GM12878 (cell line): ENCODE measurements around the gene GLB1L. TPM values are rescaled to one million over a fixed set of nuclear protein-coding genes. Genes with fewer than 3 reads are reported as not detected.

Source experiments
- ATAC-seq: fragments of 200-7000 bp; cut with Tn5 transposase; 3 replicates; pipeline ENCODE4 v1.9.1; 2020; ENCODE audit warnings: mild to moderate bottlenecking, moderate library complexity
- BruUV-seq: library from RNA; stranded (reverse); fragments of 400-500 nt; replicated peaks from 2 replicates; lab custom pipeline; 2021; lab: Mats Ljungman, UMichigan
- CTCF ChIA-PET: fragments of 300-600 bp; sonication (Branson Sonifier 250); formaldehyde crosslinking; extraction: SDS; loops from one replicate; lab custom pipeline; 2021; ENCODE audit warnings: inconsistent platforms; lab: Yijun Ruan, JAX
- POLR2A ChIA-PET: fragments of 350-600 bp; formaldehyde crosslinking; extraction: SDS; loops from one replicate; lab custom pipeline; 2021; ENCODE audit warnings: inconsistent platforms; lab: Charles Lee
- RAD21 ChIA-PET: fragments of 300-600 bp; sonication (Branson Sonifier 250); formaldehyde crosslinking; loops from one replicate; lab custom pipeline; 2023; ENCODE audit warnings: antibody characterized with exemption; ENCODE audit not compliant: unreplicated experiment; lab: Charles Lee
- SMC1A ChIA-PET: fragments of 300-600 bp; sonication (Branson Sonifier 250); formaldehyde crosslinking; loops from one replicate; lab custom pipeline; 2023; ENCODE audit not compliant: unreplicated experiment, uncharacterized antibody; lab: Charles Lee
- DNase-seq: peaks from one replicate; pipeline ENCODE4 v3.0.0-alpha.2; 2011; ENCODE audit warnings: low read depth, low spot score
- FAIRE-seq: peaks from 3 replicates; lab custom pipeline; 2011; peaks lifted over from hg19 to GRCh38; lab: Jason Lieb, UNC
- H2AFZ ChIP-seq: 2 replicates; pipeline ENCODE4 v1.6.0; 2011; ENCODE audit warnings: low read depth, low read length, control low read depth; ENCODE audit not compliant: control insufficient read depth
- H3K27ac ChIP-seq: 2 replicates; pipeline ENCODE4 v1.5.1; 2011; ENCODE audit warnings: control low read depth; ENCODE audit not compliant: control insufficient read depth, insufficient read depth
- H3K27me3 ChIP-seq, 2 experiments: replicated peaks in 1 of 2; 2 replicates each; pipeline versions ENCODE4 v1.6.0 to v1.6.1; 2011; ENCODE audit warnings: low read length in 1 of 2; ENCODE audit not compliant: control insufficient read depth in 2 of 2, insufficient read depth in 2 of 2
- H3K36me3 ChIP-seq, 2 experiments: 2 replicates each; pipeline ENCODE4 v1.5.1; 2011; ENCODE audit warnings: low read length in 1 of 2; ENCODE audit not compliant: control insufficient read depth in 2 of 2, insufficient read depth in 2 of 2
- H3K4me1 ChIP-seq: 2 replicates; pipeline ENCODE4 v1.6.1; 2011; ENCODE audit warnings: mild to moderate bottlenecking, low read length, moderate library complexity, mixed read lengths; ENCODE audit not compliant: control insufficient read depth, insufficient read depth
- H3K4me2 ChIP-seq: 2 replicates; pipeline ENCODE4 v1.6.0; 2011; ENCODE audit warnings: control low read depth; ENCODE audit not compliant: control insufficient read depth, insufficient read depth
- H3K4me3 ChIP-seq: fragments of 200-600 bp; sonication (generic); 2 replicates; pipeline ENCODE4 v1.5.1; 2016
- H3K79me2 ChIP-seq: 2 replicates; pipeline ENCODE4 v1.6.0; 2011; ENCODE audit warnings: low read length; ENCODE audit not compliant: control insufficient read depth, insufficient read depth
- H3K9ac ChIP-seq: 2 replicates; pipeline ENCODE4 v1.8.0; 2011; ENCODE audit warnings: low read length, control low read depth, mixed read lengths; ENCODE audit not compliant: control insufficient read depth, insufficient read depth
- H3K9me3 ChIP-seq: replicated peaks from 3 replicates; pipeline ENCODE4 v1.5.1; 2011; ENCODE audit warnings: mild to moderate bottlenecking, low read length; ENCODE audit not compliant: control insufficient read depth, insufficient read depth
- H4K20me1 ChIP-seq: 2 replicates; pipeline ENCODE4 v1.6.0; 2011; ENCODE audit not compliant: control insufficient read depth, insufficient read depth
- IRF4 ChIP-seq: IDR thresholded peaks from 2 replicates; pipeline ENCODE4 v1.6.1; 2011; ENCODE audit warnings: low read depth, low read length
- KAT2A ChIP-seq: conservative IDR thresholded peaks from 2 replicates; pipeline ENCODE4 v1.6.1; 2011; ENCODE audit warnings: low read depth, low read length; ENCODE audit not compliant: control insufficient read depth
- KDM1A ChIP-seq: fragments of 200-600 bp; sonication (generic); IDR thresholded peaks from 2 replicates; pipeline ENCODE4 v1.6.1; 2016; ENCODE audit warnings: borderline replicate concordance
- MYB ChIP-seq: fragments of 150-350 bp; IDR thresholded peaks from 2 replicates; pipeline ENCODE4 v1.6.1; 2014; ENCODE audit warnings: mild to moderate bottlenecking, low read depth, low read length, borderline replicate concordance
- NFIC ChIP-seq: IDR thresholded peaks from 2 replicates; pipeline ENCODE4 v1.6.1; 2012; ENCODE audit warnings: low read depth, mild to moderate bottlenecking, inconsistent platforms, low read length, moderate library complexity
- NR2F1 ChIP-seq: fragments of 450-650 bp; conservative IDR thresholded peaks from 2 replicates; pipeline ENCODE4 v1.6.1; 2017; ENCODE audit warnings: mild to moderate bottlenecking
- POLR2AphosphoS2 ChIP-seq: IDR thresholded peaks from 2 replicates; pipeline ENCODE4 v1.6.1; 2011; ENCODE audit warnings: low read depth, mild to moderate bottlenecking, low read length, improper control_type of control experiment, moderate library complexity
- RFX5 ChIP-seq: IDR thresholded peaks from 2 replicates; pipeline ENCODE4 v1.6.1; 2011; ENCODE audit warnings: low read depth, low read length, improper control_type of control experiment
- SMAD1 ChIP-seq: fragments of 450-650 bp; IDR thresholded peaks from 2 replicates; pipeline ENCODE4 v1.6.1; 2018; ENCODE audit warnings: mild to moderate bottlenecking, low read depth; ENCODE audit not compliant: partially characterized antibody
- SP1 ChIP-seq: IDR thresholded peaks from one replicate; pipeline ENCODE4 v1.6.1; 2011; ENCODE audit warnings: low read depth, low read length
- STAT3 ChIP-seq: IDR thresholded peaks from 2 replicates; pipeline ENCODE4 v1.6.1; 2011; ENCODE audit warnings: low read depth, low read length, improper control_type of control experiment
- ZNF622 ChIP-seq: fragments of 450-650 bp; IDR thresholded peaks from 2 replicates; pipeline ENCODE4 v1.6.1; 2017; ENCODE audit warnings: mild to moderate bottlenecking, inconsistent platforms
- WGBS: methylation state at CpG from one replicate; pipeline ENCODE4 v1.1.6; 2016; ENCODE audit warnings: low lambda C conversion rate; ENCODE audit not compliant: insufficient replicate concordance, insufficient coverage; ENCODE audit errors: missing lambda C conversion rate; 5-methylcytosine and 5-hydroxymethylcytosine counted together
- in situ Hi-C: fragments of 300-500 bp; cut with MboI; formaldehyde crosslinking; loops from 9 replicates; pipeline ENCODE4 v1.14.3; 2018; ENCODE audit warnings: mixed read lengths
- intact Hi-C: fragments of 100-400 bp; cut with micrococcal nuclease; formaldehyde crosslinking; loops from one replicate; pipeline ENCODE4 v1.14.2; 2022; ENCODE audit not compliant: unreplicated experiment
- polyA plus RNA-seq, 11 experiments: library from polyadenylated mRNA; depleted of rRNA in 4 of 11; unstranded in 6 of 11; stranded (reverse) in 5 of 11; fragments of >200 nt; fragmentation: Nextera tagmentation in 4 of 11; fragmentation: Illumina TruSeq in 1 of 11; extraction: Ambion mirVana in 4 of 11; extraction: Trizol in 1 of 11; gene quantifications; 1 replicate in 1 of 11; 2 replicates in 10 of 11; pipeline versions ENCODE4 v1.2.1 to v1.2.3, GENCODE V29; 2011 to 2016; ENCODE audit warnings: inconsistent platforms in 2 of 11, missing spikeins in 2 of 11, low read depth in 1 of 11
- total RNA-seq, 4 experiments: library from RNA; depleted of rRNA in 3 of 4; stranded (reverse); fragments of >200 nt in 3 of 4; fragmentation: Illumina TruSeq in 1 of 4; extraction: Trizol in 1 of 4; gene quantifications; 2 replicates each; pipeline versions ENCODE4 v1.2.1 to v1.2.3, GENCODE V29; 2013 to 2021
- TF ChIP-seq, protein P1 (sequence below): fragments of 450-650 bp; IDR thresholded peaks from 2 replicates; pipeline ENCODE4 v1.6.1; 2016; ENCODE audit warnings: mild to moderate bottlenecking, moderate library complexity, borderline replicate concordance

The GLB1L gene
- total and polyA plus RNA-seq, 10 of the 15 experiments (the other 5 are each of a cell fraction or from before 2014, with no cell fraction given), result 0.29 to 4.6 (median 2.7) TPM

- no peak for DNase-seq
- Histone ChIP-seq H3K4me1 (peaks cover 47% of the 10 kb centered on the region), H3K4me3 (peak overlapping the region; percentile 90; the same call in 1 of the 2 replicates), H3K9ac (no peak overlapping the region), H3K27ac (no peak overlapping the region), H2AFZ (no peak overlapping the region), H3K27me3 (no peaks in the 10 kb centered on the region), H3K9me3 (no peaks in the 10 kb centered on the region), H4K20me1 (0 out of 2 replicates have a peak, but pooled peaks cover 4% of the 10 kb centered on the region), H3K4me2 (peak overlapping the region; percentile 88), H3K79me2 (peaks cover 38% of the 10 kb centered on the region), H3K36me3 (peaks cover 12 to 19% of the 10 kb centered on the region in 2 experiments)
- in situ Hi-C loops, result no loop called here
- CTCF ChIA-PET, result interaction anchor here (0.7 to 3.4 kb wide), 4 partner anchors 7 to 48 kb away, joined by 3 to 40 read pairs (median 16); partner anchors contain the start of genes DNAJB2 and TUBA4A
- 89% methylated on average over 10 of the region's 10 CpGs for WGBS
- SMC1A ChIA-PET, result interaction anchor here (2.2 to 2.5 kb wide), 2 partner anchors 8 to 32 kb away, joined by 10 to 16 read pairs; partner anchors contain the start of gene DNAJB2
- ATAC-seq, result no peak
- intact Hi-C loops, result no loop called here
- RAD21 ChIA-PET, result interaction anchor here (1.8 to 2.3 kb wide), 3 partner anchors 8 to 48 kb away, joined by 5 to 20 read pairs (median 12); partner anchors contain the start of gene DNAJB2
- no peak for FAIRE-seq
- POLR2A ChIA-PET, result interaction anchor here (1.3 to 3.0 kb wide), 6 partner anchors 8 to 70 kb away, joined by 4 to 31 read pairs (median 18); partner anchors contain the start of genes ANKZF1, ATG9A, CNPPD1 and DNAJB2
- TF ChIP-seq STAT3, result no peak
- no peak for TF ChIP-seq MYB
- no peak for TF ChIP-seq KDM1A
- TF ChIP-seq, all 136 proteins: peak for 0
- BruUV-seq, result no TSS peak
Measured at GRCh38 chr2:219246559-219246958, 1.3 kb upstream of the GLB1L start.

DNA sequence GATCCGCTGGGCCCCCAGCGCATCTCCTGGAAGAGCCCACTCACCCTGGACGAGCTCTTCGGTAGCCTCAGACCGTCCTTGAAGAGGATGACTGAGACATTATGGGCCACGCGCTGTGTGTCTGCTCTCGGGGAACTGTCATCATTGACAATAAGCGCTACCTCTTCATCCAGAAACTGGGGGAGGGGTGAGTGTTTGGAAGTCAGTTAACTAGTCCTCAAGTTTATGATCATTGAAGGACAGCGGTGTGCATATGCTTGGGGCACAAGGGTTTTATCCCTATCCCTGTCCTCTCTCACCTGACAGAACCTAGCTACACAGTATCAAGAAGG is 621 bp upstream of the GLB1L start:
- H3K27me3 ChIP-seq, result no peaks in the 10 kb centered on the region
- peak overlapping the region; percentile 77 for H3K9ac ChIP-seq
- ChIA-PET POLR2A (interaction anchor here (0.9 to 3.0 kb wide), 11 partner anchors 9 to 69 kb away, joined by 3 to 31 read pairs (median 10); partner anchors contain the start of genes ABCB6, ANKZF1, ATG9A and CNPPD1), CTCF (interaction anchor here (0.7 to 3.4 kb wide), 6 partner anchors 8 to 49 kb away, joined by 3 to 40 read pairs (median 4); partner anchors contain the start of genes DNAJB2 and TUBA4A), SMC1A (interaction anchor here (1.4 to 2.5 kb wide), 6 partner anchors 9 to 72 kb away, joined by 5 to 16 read pairs (median 8); partner anchors contain the start of gene DNAJB2), RAD21 (interaction anchor here (1.8 to 2.3 kb wide), 4 partner anchors 9 to 49 kb away, joined by 5 to 20 read pairs (median 13); partner anchors contain the start of genes ANKZF1, ATG9A and DNAJB2)
- intact Hi-C loops (no loop called here), in situ Hi-C loops (no loop called here)
- no TSS peak for BruUV-seq
- H3K36me3 ChIP-seq, result peaks cover 10 to 15% of the 10 kb centered on the region in 2 experiments
- H3K79me2 ChIP-seq, result peaks cover 31% of the 10 kb centered on the region
- TF ChIP-seq NR2F1 (no peak), ZNF622 (no peak), IRF4 (no peak), KAT2A (no peak), NFIC (no peak), SP1 (no peak), POLR2AphosphoS2 (no peak), MYB (no peak), SMAD1 (no peak), RFX5 (no peak)
- TF ChIP-seq, protein P1, sequence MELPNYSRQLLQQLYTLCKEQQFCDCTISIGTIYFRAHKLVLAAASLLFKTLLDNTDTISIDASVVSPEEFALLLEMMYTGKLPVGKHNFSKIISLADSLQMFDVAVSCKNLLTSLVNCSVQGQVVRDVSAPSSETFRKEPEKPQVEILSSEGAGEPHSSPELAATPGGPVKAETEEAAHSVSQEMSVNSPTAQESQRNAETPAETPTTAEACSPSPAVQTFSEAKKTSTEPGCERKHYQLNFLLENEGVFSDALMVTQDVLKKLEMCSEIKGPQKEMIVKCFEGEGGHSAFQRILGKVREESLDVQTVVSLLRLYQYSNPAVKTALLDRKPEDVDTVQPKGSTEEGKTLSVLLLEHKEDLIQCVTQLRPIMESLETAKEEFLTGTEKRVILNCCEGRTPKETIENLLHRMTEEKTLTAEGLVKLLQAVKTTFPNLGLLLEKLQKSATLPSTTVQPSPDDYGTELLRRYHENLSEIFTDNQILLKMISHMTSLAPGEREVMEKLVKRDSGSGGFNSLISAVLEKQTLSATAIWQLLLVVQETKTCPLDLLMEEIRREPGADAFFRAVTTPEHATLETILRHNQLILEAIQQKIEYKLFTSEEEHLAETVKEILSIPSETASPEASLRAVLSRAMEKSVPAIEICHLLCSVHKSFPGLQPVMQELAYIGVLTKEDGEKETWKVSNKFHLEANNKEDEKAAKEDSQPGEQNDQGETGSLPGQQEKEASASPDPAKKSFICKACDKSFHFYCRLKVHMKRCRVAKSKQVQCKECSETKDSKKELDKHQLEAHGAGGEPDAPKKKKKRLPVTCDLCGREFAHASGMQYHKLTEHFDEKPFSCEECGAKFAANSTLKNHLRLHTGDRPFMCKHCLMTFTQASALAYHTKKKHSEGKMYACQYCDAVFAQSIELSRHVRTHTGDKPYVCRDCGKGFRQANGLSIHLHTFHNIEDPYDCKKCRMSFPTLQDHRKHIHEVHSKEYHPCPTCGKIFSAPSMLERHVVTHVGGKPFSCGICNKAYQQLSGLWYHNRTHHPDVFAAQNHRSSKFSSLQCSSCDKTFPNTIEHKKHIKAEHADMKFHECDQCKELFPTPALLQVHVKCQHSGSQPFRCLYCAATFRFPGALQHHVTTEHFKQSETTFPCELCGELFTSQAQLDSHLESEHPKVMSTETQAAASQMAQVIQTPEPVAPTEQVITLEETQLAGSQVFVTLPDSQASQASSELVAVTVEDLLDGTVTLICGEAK, result no peak
- peak overlapping the region; percentile 88 for H3K4me2 ChIP-seq
- peaks cover 47% of the 10 kb centered on the region for H3K4me1 ChIP-seq
- ATAC-seq (no peak), DNase-seq (no peak), FAIRE-seq (no peak)
- WGBS, result 15% methylated on average over 10 of the region's 10 CpGs
- H2AFZ ChIP-seq, result no peak overlapping the region; the same call in 1 of the 2 replicates
- H3K9me3 ChIP-seq, result no peaks in the 10 kb centered on the region
- 0 out of 2 replicates have a peak, but pooled peaks cover 4% of the 10 kb centered on the region for H4K20me1 ChIP-seq
- peak overlapping the region; percentile 90 for H3K4me3 ChIP-seq
- H3K27ac ChIP-seq, result peak overlapping the region; percentile 70
